K562 (cell line): ENCODE measurements around the gene CDC14A. TPM values are rescaled to one million over a fixed set of nuclear protein-coding genes. Genes with fewer than 3 reads are reported as not detected.

ENCODE experiments used
- ATAC-seq: fragments of 200-7000 bp; cut with Tn5 transposase; 3 replicates; pipeline ENCODE4 v1.9.1; 2020; ENCODE audit warnings: moderate library complexity
- BruUV-seq: library from RNA; stranded (reverse); fragments of 400-500 nt; replicated peaks from 2 replicates; lab custom pipeline; 2021; lab: Mats Ljungman, UMichigan
- CTCF ChIA-PET: fragments of 300-600 bp; formaldehyde crosslinking; extraction: SDS; loops from one replicate; lab custom pipeline; 2021; ENCODE audit warnings: low intra/inter-chr PET ratio; lab: Yijun Ruan, JAX
- POLR2A ChIA-PET: fragments of 300-600, 350-650 bp; sonication (Branson Sonifier 250); formaldehyde crosslinking; extraction: SDS; loops from one replicate; lab custom pipeline; 2021; ENCODE audit warnings: antibody characterized with exemption, inconsistent platforms; lab: Yijun Ruan, JAX
- DNase-seq, 4 experiments: peaks; one replicate each; pipeline versions ENCODE4 v3.0.0 to v3.0.0-alpha.2; 2011 to 2018; ENCODE audit warnings: low spot score in 3 of 4, mixed read lengths in 3 of 4; ENCODE audit errors: extremely low read depth in 1 of 4
- FAIRE-seq: peaks from 2 replicates; lab custom pipeline; 2011; peaks lifted over from hg19 to GRCh38; lab: Jason Lieb, UNC
- H2AFZ ChIP-seq: 2 replicates; pipeline ENCODE4 v1.6.0; 2011; ENCODE audit warnings: low read depth, low read length, control low read depth, inconsistent platforms
- H3K27ac ChIP-seq: fragments of 200-600 bp; 3 replicates; pipeline ENCODE4 v1.8.0; 2011; ENCODE audit warnings: low read depth, mild to moderate bottlenecking, control low read depth, inconsistent platforms, low read length, moderate library complexity, mixed read lengths; ENCODE audit errors: extremely low read depth
- H3K27me3 ChIP-seq, 2 experiments: fragments of 300-600 bp in 1 of 2; 2 replicates in 1 of 2; 3 replicates in 1 of 2; pipeline versions ENCODE4 v1.6.0 to v1.8.0; 2011; ENCODE audit warnings: inconsistent platforms in 2 of 2, low read length in 2 of 2, mild to moderate bottlenecking in 1 of 2, mixed read lengths in 1 of 2, moderate library complexity in 1 of 2; ENCODE audit not compliant: control insufficient read depth in 2 of 2, insufficient read depth in 2 of 2
- H3K36me3 ChIP-seq: fragments of 300-600 bp; 3 replicates; pipeline ENCODE4 v1.8.0; 2011; ENCODE audit warnings: mild to moderate bottlenecking, low read length, inconsistent platforms; ENCODE audit not compliant: control insufficient read depth, insufficient read depth
- H3K4me1 ChIP-seq, 2 experiments: fragments of 200-600 bp in 1 of 2; replicated peaks in 1 of 2; 2 replicates in 1 of 2; 3 replicates in 1 of 2; pipeline versions ENCODE4 v1.5.1 to v1.8.0; 2011; ENCODE audit warnings: inconsistent platforms in 2 of 2, low read length in 2 of 2, mild to moderate bottlenecking in 1 of 2, mixed read lengths in 1 of 2, moderate library complexity in 1 of 2; ENCODE audit not compliant: control insufficient read depth in 2 of 2, insufficient read depth in 2 of 2
- H3K4me2 ChIP-seq: 2 replicates; pipeline ENCODE4 v1.6.1; 2011; ENCODE audit warnings: low read length, control low read depth, inconsistent platforms, mixed read lengths; ENCODE audit not compliant: insufficient read depth
- H3K4me3 ChIP-seq: fragments of 200-600 bp; sonication (generic), shearing (Covaris generic); 2 replicates; pipeline ENCODE4 v1.5.1; 2016; ENCODE audit warnings: control low read depth, inconsistent platforms
- H3K79me2 ChIP-seq: fragments of 200-600 bp; 3 replicates; pipeline ENCODE4 v1.8.0; 2011; ENCODE audit warnings: low read length, inconsistent platforms; ENCODE audit not compliant: control insufficient read depth, insufficient read depth
- H3K9ac ChIP-seq, 2 experiments: 2 replicates each; pipeline versions ENCODE4 v1.6.0 to v1.6.1; 2011; ENCODE audit warnings: low read depth in 2 of 2, low read length in 2 of 2, control low read depth in 1 of 2, inconsistent platforms in 1 of 2, mild to moderate bottlenecking in 1 of 2, mixed read lengths in 1 of 2; ENCODE audit not compliant: insufficient read depth in 1 of 2
- H3K9me1 ChIP-seq: one replicate; pipeline ENCODE4 v1.6.0; 2011; ENCODE audit warnings: inconsistent platforms, mild to moderate bottlenecking, low read length, moderate library complexity; ENCODE audit not compliant: control insufficient read depth, insufficient read depth
- H3K9me3 ChIP-seq: replicated peaks from 2 replicates; pipeline ENCODE4 v1.5.1; 2011; ENCODE audit warnings: low read depth, low read length, inconsistent platforms; ENCODE audit not compliant: control insufficient read depth, insufficient read depth
- H4K20me1 ChIP-seq: replicated peaks from 2 replicates; pipeline ENCODE4 v1.6.1; 2011; ENCODE audit warnings: low read length, inconsistent platforms, mixed read lengths; ENCODE audit not compliant: control insufficient read depth, insufficient read depth
- ARID2 ChIP-seq: fragments of 450-650 bp; IDR thresholded peaks from 2 replicates; pipeline ENCODE4 v1.6.1; 2017; ENCODE audit warnings: antibody characterized with exemption, mild to moderate bottlenecking
- BCOR ChIP-seq: fragments of 450-650 bp; IDR thresholded peaks from 2 replicates; pipeline ENCODE4 v1.6.1; 2016
- C11orf30 ChIP-seq: fragments of 450-650 bp; IDR thresholded peaks from 2 replicates; pipeline ENCODE4 v1.6.1; 2016; ENCODE audit warnings: low read depth, mild to moderate bottlenecking
- CAMTA2 ChIP-seq: fragments of 250-450 bp; sonication (Bioruptor Pico); conservative IDR thresholded peaks from 2 replicates; pipeline ENCODE4 v1.5.1; 2022
- CGGBP1 ChIP-seq: fragments of 250-450 bp; sonication (Bioruptor Pico); IDR thresholded peaks from 2 replicates; pipeline ENCODE4 v1.9.0; 2021; ENCODE audit warnings: mild to moderate bottlenecking
- ELF4 ChIP-seq: fragments of 450-650 bp; formaldehyde crosslinking; IDR thresholded peaks from 2 replicates; pipeline ENCODE4 v1.4.0; 2022; ENCODE audit warnings: missing genetic modification characterization
- GATAD2B ChIP-seq: fragments of 450-650 bp; IDR thresholded peaks from 2 replicates; pipeline ENCODE4 v1.6.1; 2017; ENCODE audit warnings: mild to moderate bottlenecking, borderline replicate concordance
- HEY1 ChIP-seq: fragments of 250-450 bp; sonication (Bioruptor Pico); IDR thresholded peaks from 2 replicates; pipeline ENCODE4 v1.5.0; 2020; ENCODE audit warnings: mild to moderate bottlenecking, moderate library complexity, borderline replicate concordance
- HNRNPK ChIP-seq: fragments of 200-400 bp; formaldehyde crosslinking; IDR thresholded peaks from one replicate; pipeline ENCODE4 v1.6.1; 2018; ENCODE audit warnings: mild to moderate bottlenecking, low read depth, low read length; ENCODE audit not compliant: poor library complexity, severe bottlenecking
- IRF2 ChIP-seq: sonication (generic); formaldehyde crosslinking; IDR thresholded peaks from 2 replicates; pipeline ENCODE4 v1.8.1; 2022; ENCODE audit warnings: mild to moderate bottlenecking, missing genetic modification reagents
- KAT7 ChIP-seq: sonication (generic); formaldehyde crosslinking; IDR thresholded peaks from 2 replicates; pipeline ENCODE4 v1.8.0; 2022; ENCODE audit warnings: missing genetic modification reagents, mild to moderate bottlenecking, borderline replicate concordance
- MTA3 ChIP-seq: fragments of 450-650 bp; formaldehyde crosslinking; IDR thresholded peaks from 2 replicates; pipeline ENCODE4 v1.6.1; 2017; ENCODE audit warnings: mild to moderate bottlenecking, borderline replicate concordance
- RAD21 ChIP-seq, 2 experiments: fragments of 250-450 bp in 1 of 2; fragments of 450-650 bp in 1 of 2; sonication (Bioruptor Pico) in 1 of 2; formaldehyde crosslinking in 1 of 2; IDR thresholded peaks in 1 of 2; conservative IDR thresholded peaks in 1 of 2; 2 replicates each; pipeline versions ENCODE4 v1.4.0 to v1.8.0; 2020 to 2022; ENCODE audit warnings: mild to moderate bottlenecking in 2 of 2, moderate library complexity in 1 of 2
- RBM17 ChIP-seq: fragments of 200-400 bp; formaldehyde crosslinking; IDR thresholded peaks from 2 replicates; pipeline ENCODE4 v1.6.1; 2017; ENCODE audit warnings: low read depth, mild to moderate bottlenecking, low read length, borderline replicate concordance
- RHOXF2B ChIP-seq: fragments of 250-450 bp; sonication (Bioruptor Pico); conservative IDR thresholded peaks from 2 replicates; pipeline ENCODE4 v1.5.1; 2021
- SMAD1 ChIP-seq: fragments of 150-350 bp; IDR thresholded peaks from 2 replicates; pipeline ENCODE4 v1.6.1; 2014; ENCODE audit warnings: low read length, low read depth; ENCODE audit not compliant: partially characterized antibody
- TEAD1 ChIP-seq, 2 experiments: fragments of 450-650 bp in 1 of 2; sonication (generic) in 1 of 2; formaldehyde crosslinking; IDR thresholded peaks; 2 replicates each; pipeline versions ENCODE4 v1.4.0 to v1.8.0; 2020 to 2022; ENCODE audit warnings: mild to moderate bottlenecking in 2 of 2, missing genetic modification reagents in 1 of 2
- TRIM24 ChIP-seq, 2 experiments: fragments of 450-650 bp; IDR thresholded peaks; 2 replicates each; pipeline ENCODE4 v1.6.1; 2016
- ZNF146 ChIP-seq: IDR thresholded peaks from one replicate; pipeline ENCODE4 v1.6.1; 2018; ENCODE audit warnings: missing compliant biosample characterization; ENCODE audit not compliant: unreplicated experiment
- ZNF197 ChIP-seq: fragments of 200-800 bp; sonication (Bioruptor generic); IDR thresholded peaks from 2 replicates; pipeline ENCODE4 v1.6.1; 2016; ENCODE audit warnings: low read depth, missing genetic modification characterization, missing compliant biosample characterization
- ZNF347 ChIP-seq: fragments of 450-650 bp; formaldehyde crosslinking; IDR thresholded peaks from 2 replicates; pipeline ENCODE4 v1.4.0; 2020; ENCODE audit warnings: low read depth, mild to moderate bottlenecking, moderate library complexity
- ZNF384 ChIP-seq: IDR thresholded peaks from 2 replicates; pipeline ENCODE4 v1.6.1; 2012; ENCODE audit warnings: low read depth, low read length, improper control_type of control experiment
- WGBS: fragments of 100-300 bp; shearing (Covaris generic); methylation state at CpG from one replicate; pipeline ENCODE4 v1.1.6; 2016; ENCODE audit warnings: low coverage, mixed read lengths; ENCODE audit not compliant: insufficient coverage; ENCODE audit errors: missing lambda C conversion rate; 5-methylcytosine and 5-hydroxymethylcytosine counted together
- in situ Hi-C: fragments of 300-500 bp; cut with MboI; formaldehyde crosslinking; loops from 4 replicates; pipeline ENCODE4 v1.15.0; 2018; ENCODE audit warnings: inconsistent platforms, mixed read lengths
- intact Hi-C: fragments of 100-400 bp; cut with micrococcal nuclease; formaldehyde crosslinking; loops from 2 replicates; pipeline ENCODE4 v1.14.2; 2022
- polyA plus RNA-seq, 8 experiments: library from polyadenylated mRNA; depleted of rRNA in 4 of 8; stranded (reverse) in 5 of 8; unstranded in 3 of 8; fragments of >200 nt; fragmentation: Nextera tagmentation in 2 of 8; fragmentation: Illumina TruSeq in 1 of 8; extraction: Ambion mirVana in 2 of 8; extraction: Trizol in 1 of 8; gene quantifications; 2 replicates each; pipeline versions ENCODE4 v1.2.1 to v1.2.3, GENCODE V29; 2011 to 2014; ENCODE audit warnings: inconsistent platforms in 1 of 8, missing spikeins in 1 of 8
- total RNA-seq, 7 experiments: library from RNA; depleted of rRNA in 6 of 7; stranded (reverse); fragments of >200 nt in 6 of 7; fragmentation: Illumina TruSeq in 2 of 7; extraction: Trizol in 2 of 7; gene quantifications; 2 replicates each; pipeline versions ENCODE4 v1.2.1 to v1.2.3, GENCODE V29; 2011 to 2021; ENCODE audit warnings: low replicate concordance in 1 of 7
- TF ChIP-seq, protein P1 (sequence below): fragments of 450-650 bp; IDR thresholded peaks from 2 replicates; pipeline ENCODE4 v1.6.1; 2016; ENCODE audit warnings: missing biosample characterization, missing genetic modification characterization
- TF ChIP-seq, protein P2 (sequence below): sonication (generic); formaldehyde crosslinking; IDR thresholded peaks from 2 replicates; pipeline ENCODE4 v1.8.1; 2023; ENCODE audit warnings: mild to moderate bottlenecking, missing genetic modification reagents, moderate library complexity

CDC14A gene
- total and polyA plus RNA-seq, 9 of the 15 experiments (the other 6 are each of a cell fraction or from before 2014, with no cell fraction given): 17.0 to 74.3 (median 33.4) TPM

DNA sequence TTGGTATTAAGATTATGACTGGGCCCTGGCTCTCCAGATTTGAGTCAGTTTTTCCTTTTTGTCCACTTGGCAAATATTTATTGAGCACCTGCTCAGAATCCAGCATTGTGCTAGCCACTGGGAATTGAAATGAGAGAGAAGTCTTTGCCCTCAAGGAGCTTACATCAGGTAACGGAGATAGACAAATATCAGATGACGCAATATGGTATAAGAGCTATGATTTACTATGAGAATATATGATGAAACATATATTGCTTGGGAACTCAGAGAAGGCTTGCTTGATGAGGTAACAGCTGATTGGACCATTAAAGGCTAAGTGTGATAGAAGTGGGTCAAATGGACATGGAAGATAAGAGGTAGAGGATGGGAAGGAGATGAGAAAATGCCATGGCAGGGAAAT, 144.6 kb downstream of the CDC14A start:
- Histone ChIP-seq H3K4me1 (no peaks in the 10 kb centered on the region; a peak in 1 of 5 replicates), H4K20me1 (no peaks in the 10 kb centered on the region), H3K27ac (no peak overlapping the region), H3K9me1 (no peaks in the 10 kb centered on the region), H3K4me2 (no peak overlapping the region), H3K36me3 (peaks cover 83% of the 10 kb centered on the region), H2AFZ (no peak overlapping the region), H3K4me3 (no peak overlapping the region), H3K9me3 (no peaks in the 10 kb centered on the region), H3K27me3 (no peaks in the 10 kb centered on the region), H3K9ac (no peak overlapping the region), H3K79me2 (no peaks in the 10 kb centered on the region)
- BruUV-seq: no TSS peak
- FAIRE-seq (no peak), ATAC-seq (no peak), DNase-seq (no peak)
- ChIA-PET POLR2A (interaction anchor here (0.7 to 1.4 kb wide), 2 partner anchors 10 to 110 kb away, joined by 5 to 6 read pairs; no protein-coding TSS in a partner anchor), CTCF (interaction anchor here (0.6 kb wide), 1 partner anchor 974 kb away, joined by 3 read pairs; no protein-coding TSS in a partner anchor)
- in situ Hi-C loops (loop anchor here (25.0 kb wide), 1 partner anchor 365 kb away; no protein-coding TSS in a partner anchor), intact Hi-C loops (no loop called here)
- 88% methylated on average over 2 of the region's 2 CpGs for WGBS
- TF ChIP-seq IRF2: no peak
- TF ChIP-seq SMAD1: no peak
- no peak for TF ChIP-seq RBM17
- TF ChIP-seq ZNF146 (CRISPR knock-in tag): no peak
- TF ChIP-seq ZNF197 (CRISPR knock-in tag): no peak
- TF ChIP-seq, protein P1, sequence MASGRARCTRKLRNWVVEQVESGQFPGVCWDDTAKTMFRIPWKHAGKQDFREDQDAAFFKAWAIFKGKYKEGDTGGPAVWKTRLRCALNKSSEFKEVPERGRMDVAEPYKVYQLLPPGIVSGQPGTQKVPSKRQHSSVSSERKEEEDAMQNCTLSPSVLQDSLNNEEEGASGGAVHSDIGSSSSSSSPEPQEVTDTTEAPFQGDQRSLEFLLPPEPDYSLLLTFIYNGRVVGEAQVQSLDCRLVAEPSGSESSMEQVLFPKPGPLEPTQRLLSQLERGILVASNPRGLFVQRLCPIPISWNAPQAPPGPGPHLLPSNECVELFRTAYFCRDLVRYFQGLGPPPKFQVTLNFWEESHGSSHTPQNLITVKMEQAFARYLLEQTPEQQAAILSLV (tag): 0 out of 2 replicates have a peak, but pooled peaks have one; percentile 15
- TF ChIP-seq ELF4 (CRISPR knock-in tag): no peak
- TF ChIP-seq TEAD1 (CRISPR knock-in tag; IDR thresholded peaks at IDR 0.05): no peak
- no peak for TF ChIP-seq ZNF347 (CRISPR knock-in tag)
- no peak for TF ChIP-seq HNRNPK
- TF ChIP-seq RAD21 (CRISPR knock-in tag; conservative IDR thresholded peaks at IDR 0.05 in 1 of 2, IDR thresholded peaks at IDR 0.05 in 1 of 2): no peak
- TF ChIP-seq CAMTA2: no peak
- TF ChIP-seq, protein P2, sequence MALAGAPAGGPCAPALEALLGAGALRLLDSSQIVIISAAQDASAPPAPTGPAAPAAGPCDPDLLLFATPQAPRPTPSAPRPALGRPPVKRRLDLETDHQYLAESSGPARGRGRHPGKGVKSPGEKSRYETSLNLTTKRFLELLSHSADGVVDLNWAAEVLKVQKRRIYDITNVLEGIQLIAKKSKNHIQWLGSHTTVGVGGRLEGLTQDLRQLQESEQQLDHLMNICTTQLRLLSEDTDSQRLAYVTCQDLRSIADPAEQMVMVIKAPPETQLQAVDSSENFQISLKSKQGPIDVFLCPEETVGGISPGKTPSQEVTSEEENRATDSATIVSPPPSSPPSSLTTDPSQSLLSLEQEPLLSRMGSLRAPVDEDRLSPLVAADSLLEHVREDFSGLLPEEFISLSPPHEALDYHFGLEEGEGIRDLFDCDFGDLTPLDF: no peak
- no peak for TF ChIP-seq KAT7 (CRISPR knock-in tag)
- no peak for TF ChIP-seq CGGBP1 (CRISPR knock-in tag)
- no peak for TF ChIP-seq HEY1
- no peak for TF ChIP-seq GATAD2B
- TF ChIP-seq ZNF384: no peak
- TF ChIP-seq ARID2: no peak
- TF ChIP-seq BCOR: no peak
- TF ChIP-seq C11orf30: no peak
- no peak for TF ChIP-seq MTA3
- peak in 1 of 2 experiments; percentile 20; a peak in 1 of 4 replicates for TF ChIP-seq TRIM24 (IDR thresholded peaks at IDR 0.05)
- TF ChIP-seq RHOXF2B (CRISPR knock-in tag): no peak
